GM12873 (cell line): ENCODE results near the gene TMEM178B.

Experiments used
- CTCF ChIP-seq: IDR thresholded peaks from 2 replicates; pipeline ENCODE4 v1.5.1; 2012; ENCODE audit warnings: low read depth, mild to moderate bottlenecking, moderate library complexity, low read length, control low read depth; ENCODE audit not compliant: insufficient read depth; ENCODE audit errors: missing control alignments

TMEM178B gene

GRCh38 chr7:141460781-141461715 lies 387.2 kb downstream of the TMEM178B start:
- no peak for TF ChIP-seq CTCF

DNA sequence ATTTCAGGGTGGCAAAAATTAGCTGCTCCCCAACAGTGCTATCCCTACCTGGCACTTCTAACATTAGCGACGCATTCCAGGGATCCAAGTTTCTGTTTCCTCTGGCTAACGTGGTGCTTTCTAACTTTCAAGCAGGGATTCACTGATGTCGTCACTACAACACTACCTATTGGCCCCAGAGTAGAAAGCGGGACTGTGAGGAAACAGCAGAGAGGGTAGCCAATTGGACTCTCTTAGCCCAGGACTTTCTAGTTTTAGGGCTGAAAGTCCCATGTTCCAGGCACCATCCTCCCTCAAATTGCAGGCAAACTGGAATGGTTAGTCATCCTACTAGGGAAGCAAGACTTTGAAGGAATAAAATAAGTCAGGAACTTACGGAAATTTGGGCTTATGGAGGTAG lies 388.1 kb downstream of the TMEM178B start:
- TF ChIP-seq CTCF = no peak

DNA sequence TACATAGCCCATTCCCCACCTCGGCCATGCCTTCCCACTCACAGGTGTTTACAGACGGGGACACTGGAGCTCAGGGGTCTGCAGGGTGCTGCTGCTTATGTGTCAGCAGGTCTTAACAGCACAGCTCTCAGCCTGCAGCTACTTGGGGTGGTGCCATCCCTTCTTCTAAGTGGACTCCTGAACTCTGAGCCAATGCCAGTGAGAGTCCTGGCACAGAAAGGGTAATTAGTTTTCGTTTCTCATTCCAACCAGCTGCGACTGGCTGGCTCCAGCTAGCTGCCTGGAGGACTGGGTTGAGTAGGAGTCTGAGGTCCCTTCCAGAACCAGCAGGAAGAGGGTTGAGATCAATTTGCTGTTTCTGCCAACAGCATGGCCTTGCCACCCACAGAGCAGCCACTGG lies 389.1 kb downstream of the TMEM178B start:
- no peak for TF ChIP-seq CTCF

GRCh38 chr7:141463986-141464385 lies 390.1 kb downstream of the TMEM178B start:
- no peak for TF ChIP-seq CTCF

GRCh38 chr7:141464551-141464950 lies 390.7 kb downstream of the TMEM178B start:
- TF ChIP-seq CTCF = no peak

GRCh38 chr7:141466151-141466904 lies 392.5 kb downstream of the TMEM178B start:
- no peak for TF ChIP-seq CTCF

GRCh38 chr7:141468341-141468740 lies 394.5 kb downstream of the TMEM178B start:
- TF ChIP-seq CTCF = no peak
